Neural progenitor cell (in vitro differentiated cells): ENCODE data around the gene NOL8. TPM values are rescaled to one million over a fixed set of nuclear protein-coding genes. Genes with fewer than 3 reads are reported as not detected.

Experiments used
- DNase-seq: peaks from one replicate; pipeline ENCODE4 v3.0.0-alpha.2; 2016; ENCODE audit warnings: low spot score
- H2AFZ ChIP-seq: fragments of 200-600 bp; sonication (generic); replicated peaks from 2 replicates; pipeline ENCODE4 v1.6.1; 2016; ENCODE audit warnings: antibody characterized with exemption
- H3F3A ChIP-seq: fragments of 200-600 bp; sonication (generic); 2 replicates; pipeline ENCODE4 v1.6.1; 2016; ENCODE audit warnings: antibody characterized with exemption, low read depth
- H3K27ac ChIP-seq: fragments of 200-600 bp; sonication (generic); 2 replicates; pipeline ENCODE4 v1.5.1; 2016; ENCODE audit warnings: mild to moderate bottlenecking
- H3K27me3 ChIP-seq: fragments of 200-600 bp; sonication (generic); 2 replicates; pipeline ENCODE4 v1.6.1; 2016; ENCODE audit warnings: mild to moderate bottlenecking, moderate library complexity
- H3K36me3 ChIP-seq: fragments of 200-600 bp; sonication (generic); 2 replicates; pipeline ENCODE4 v1.5.1; 2016
- H3K4me1 ChIP-seq: fragments of 200-600 bp; sonication (generic); 2 replicates; pipeline ENCODE4 v1.6.1; 2016; ENCODE audit warnings: mixed run types
- H3K4me2 ChIP-seq: fragments of 200-600 bp; sonication (generic); 2 replicates; pipeline ENCODE4 v1.6.1; 2016
- H3K4me3 ChIP-seq: fragments of 200-600 bp; sonication (generic); 2 replicates; pipeline ENCODE4 v1.5.1; 2016
- H3K79me2 ChIP-seq: fragments of 200-600 bp; sonication (generic); 2 replicates; pipeline ENCODE4 v1.6.1; 2016; ENCODE audit warnings: low read depth
- H3K9ac ChIP-seq: fragments of 200-600 bp; sonication (generic); 2 replicates; pipeline ENCODE4 v1.6.1; 2016
- H3K9me3 ChIP-seq: fragments of 200-600 bp; sonication (generic); 2 replicates; pipeline ENCODE4 v1.5.1; 2016; ENCODE audit warnings: low read depth
- H4K20me1 ChIP-seq: fragments of 200-600 bp; sonication (generic); 2 replicates; pipeline ENCODE4 v1.6.1; 2016; ENCODE audit warnings: low read depth
- H3K27ac Mint-ChIP-seq: 3 replicates; pipeline ENCODE4 v1.8.0; 2021; ENCODE audit warnings: mixed read lengths
- H3K27me3 Mint-ChIP-seq: 2 replicates; pipeline ENCODE4 v1.8.0; 2022; ENCODE audit warnings: low read depth, mild to moderate bottlenecking, inconsistent platforms, moderate library complexity, mixed read lengths; ENCODE audit not compliant: insufficient read depth
- H3K36me3 Mint-ChIP-seq: 3 replicates; pipeline ENCODE4 v1.8.0; 2021; ENCODE audit warnings: mixed read lengths
- H3K4me1 Mint-ChIP-seq: 3 replicates; pipeline ENCODE4 v1.8.0; 2021; ENCODE audit warnings: mixed read lengths
- H3K4me3 Mint-ChIP-seq: 3 replicates; pipeline ENCODE4 v1.8.0; 2021; ENCODE audit warnings: mild to moderate bottlenecking, moderate library complexity, mixed read lengths
- H3K9me3 Mint-ChIP-seq: 3 replicates; pipeline ENCODE4 v1.8.0; 2020; ENCODE audit warnings: mixed read lengths
- EZH2 ChIP-seq: fragments of 200-600 bp; sonication (generic); IDR thresholded peaks from 2 replicates; pipeline ENCODE4 v1.6.1; 2017; ENCODE audit warnings: antibody characterized with exemption, mild to moderate bottlenecking, moderate library complexity
- EZH2phosphoT487 ChIP-seq: fragments of 200-600 bp; sonication (generic); IDR thresholded peaks from 2 replicates; pipeline ENCODE4 v1.6.1; 2017; ENCODE audit warnings: antibody characterized with exemption
- total RNA-seq: library from RNA; depleted of rRNA; stranded (reverse); fragments of >200 nt; gene quantifications from 2 replicates; pipeline ENCODE4 v1.2.3, GENCODE V29; 2015; ENCODE audit warnings: low replicate concordance
- TF ChIP-seq, protein P1 (sequence below): fragments of 200-600 bp; sonication (generic); IDR thresholded peaks from 2 replicates; pipeline ENCODE4 v1.5.1; 2017; ENCODE audit warnings: antibody characterized with exemption, mild to moderate bottlenecking

Gene NOL8
- total RNA-seq, 1 donor from 2014 or later: 21.0 TPM

- DNase-seq: no peak
- H3K79me2 ChIP-seq: peaks cover 5% of the 10 kb centered on the region
- Mint-ChIP-seq H3K4me1 (no peaks in the 10 kb centered on the region), H3K4me3 (no peak overlapping the region), H3K9me3 (no peaks in the 10 kb centered on the region), H3K27ac (no peak overlapping the region), H3K27me3 (no peaks in the 10 kb centered on the region), H3K36me3 (peaks cover 18% of the 10 kb centered on the region)
- H3K36me3 ChIP-seq: peaks cover 16% of the 10 kb centered on the region
- no peak overlapping the region for H3K27ac ChIP-seq
- H3K9me3 ChIP-seq: no peaks in the 10 kb centered on the region
- no peaks in the 10 kb centered on the region for H3K27me3 ChIP-seq
- H2AFZ ChIP-seq: no peak overlapping the region
- no peaks in the 10 kb centered on the region for H4K20me1 ChIP-seq
- H3F3A ChIP-seq: no peaks in the 10 kb centered on the region
- no peaks in the 10 kb centered on the region for H3K4me1 ChIP-seq
- TF ChIP-seq, protein P1, sequence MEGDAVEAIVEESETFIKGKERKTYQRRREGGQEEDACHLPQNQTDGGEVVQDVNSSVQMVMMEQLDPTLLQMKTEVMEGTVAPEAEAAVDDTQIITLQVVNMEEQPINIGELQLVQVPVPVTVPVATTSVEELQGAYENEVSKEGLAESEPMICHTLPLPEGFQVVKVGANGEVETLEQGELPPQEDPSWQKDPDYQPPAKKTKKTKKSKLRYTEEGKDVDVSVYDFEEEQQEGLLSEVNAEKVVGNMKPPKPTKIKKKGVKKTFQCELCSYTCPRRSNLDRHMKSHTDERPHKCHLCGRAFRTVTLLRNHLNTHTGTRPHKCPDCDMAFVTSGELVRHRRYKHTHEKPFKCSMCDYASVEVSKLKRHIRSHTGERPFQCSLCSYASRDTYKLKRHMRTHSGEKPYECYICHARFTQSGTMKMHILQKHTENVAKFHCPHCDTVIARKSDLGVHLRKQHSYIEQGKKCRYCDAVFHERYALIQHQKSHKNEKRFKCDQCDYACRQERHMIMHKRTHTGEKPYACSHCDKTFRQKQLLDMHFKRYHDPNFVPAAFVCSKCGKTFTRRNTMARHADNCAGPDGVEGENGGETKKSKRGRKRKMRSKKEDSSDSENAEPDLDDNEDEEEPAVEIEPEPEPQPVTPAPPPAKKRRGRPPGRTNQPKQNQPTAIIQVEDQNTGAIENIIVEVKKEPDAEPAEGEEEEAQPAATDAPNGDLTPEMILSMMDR: no peak
- TF ChIP-seq EZH2phosphoT487 (no peak), EZH2 (no peak)
- H3K4me2 ChIP-seq: no peak overlapping the region
- H3K9ac ChIP-seq: no peak overlapping the region
- H3K4me3 ChIP-seq: no peak overlapping the region
These were observed 16.3 kb downstream of the NOL8 start for GRCh38 chr9:92308893-92309292.

DNA sequence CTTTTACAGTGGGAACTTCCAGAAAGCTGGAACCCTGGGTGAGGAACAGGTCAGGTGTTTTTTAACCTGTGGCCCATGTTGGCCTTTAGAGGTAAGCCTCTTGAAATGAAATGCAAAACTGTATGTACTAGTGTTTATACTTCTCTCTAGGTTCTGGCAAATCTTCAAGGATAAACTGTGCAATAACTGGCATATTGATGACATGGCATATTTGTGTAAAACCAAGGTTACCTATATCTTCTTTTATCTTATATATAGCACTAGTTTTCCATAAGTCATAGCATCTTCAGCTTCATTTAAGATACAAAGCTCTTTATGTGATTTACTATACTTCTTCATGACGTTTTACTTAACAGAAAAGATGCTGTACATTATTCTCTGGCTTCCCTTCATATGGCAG lies 24.2 kb downstream of the NOL8 start:
- no peak overlapping the region for H3K4me3 ChIP-seq
- TF ChIP-seq, protein P1: no peak
- TF ChIP-seq EZH2 (no peak), EZH2phosphoT487 (no peak)
- H3K79me2 ChIP-seq: no peaks in the 10 kb centered on the region
- no peaks in the 10 kb centered on the region for H3K27me3 ChIP-seq
- H3K27ac ChIP-seq: no peak overlapping the region
- no peaks in the 10 kb centered on the region for H3K27me3 Mint-ChIP-seq
- H3K4me1 ChIP-seq: no peaks in the 10 kb centered on the region
- no peak for DNase-seq
- H3K9me3 ChIP-seq: no peaks in the 10 kb centered on the region
- H3K4me2 ChIP-seq: no peak overlapping the region
- peaks cover 8% of the 10 kb centered on the region for H3K36me3 Mint-ChIP-seq
- no peaks in the 10 kb centered on the region for H4K20me1 ChIP-seq
- H3K36me3 ChIP-seq: peaks cover 31% of the 10 kb centered on the region
- no peak overlapping the region for H3K9ac ChIP-seq
- no peak overlapping the region for H2AFZ ChIP-seq
- peaks cover 6% of the 10 kb centered on the region for H3F3A ChIP-seq
- no peaks in the 10 kb centered on the region for H3K4me1 Mint-ChIP-seq
- H3K4me3 Mint-ChIP-seq: no peak overlapping the region
- H3K9me3 Mint-ChIP-seq: no peaks in the 10 kb centered on the region
- no peak overlapping the region for H3K27ac Mint-ChIP-seq

GRCh38 chr9:92299116-92299515 lies 26.0 kb downstream of the NOL8 start:
- Histone ChIP-seq H3K4me2 (no peak overlapping the region), H3K36me3 (peaks cover 25% of the 10 kb centered on the region), H3F3A (peaks cover 13% of the 10 kb centered on the region), H4K20me1 (no peaks in the 10 kb centered on the region), H3K4me1 (peaks cover 7% of the 10 kb centered on the region), H3K27me3 (no peaks in the 10 kb centered on the region), H3K27ac (no peak overlapping the region), H2AFZ (no peak overlapping the region), H3K4me3 (no peak overlapping the region), H3K9ac (no peak overlapping the region), H3K9me3 (no peaks in the 10 kb centered on the region), H3K79me2 (peaks cover 7% of the 10 kb centered on the region)
- Mint-ChIP-seq H3K4me3 (no peak overlapping the region), H3K27ac (no peak overlapping the region), H3K9me3 (no peaks in the 10 kb centered on the region), H3K4me1 (peaks cover 8% of the 10 kb centered on the region), H3K36me3 (peaks cover 4% of the 10 kb centered on the region), H3K27me3 (no peaks in the 10 kb centered on the region)
- no peak for DNase-seq
- no peak for TF ChIP-seq EZH2
- no peak for TF ChIP-seq EZH2phosphoT487
- TF ChIP-seq, protein P1: no peak
